ENCODE results near the gene DGKD. TPM values are rescaled to one million over a fixed set of nuclear protein-coding genes. Genes with fewer than 3 reads are reported as not detected.

The DGKD gene
- total and polyA plus RNA-seq, 10 of the 15 experiments (the other 5 are each of a cell fraction or from before 2014, with no cell fraction given): 2.7 to 81.9 (median 27.0) TPM

DNA sequence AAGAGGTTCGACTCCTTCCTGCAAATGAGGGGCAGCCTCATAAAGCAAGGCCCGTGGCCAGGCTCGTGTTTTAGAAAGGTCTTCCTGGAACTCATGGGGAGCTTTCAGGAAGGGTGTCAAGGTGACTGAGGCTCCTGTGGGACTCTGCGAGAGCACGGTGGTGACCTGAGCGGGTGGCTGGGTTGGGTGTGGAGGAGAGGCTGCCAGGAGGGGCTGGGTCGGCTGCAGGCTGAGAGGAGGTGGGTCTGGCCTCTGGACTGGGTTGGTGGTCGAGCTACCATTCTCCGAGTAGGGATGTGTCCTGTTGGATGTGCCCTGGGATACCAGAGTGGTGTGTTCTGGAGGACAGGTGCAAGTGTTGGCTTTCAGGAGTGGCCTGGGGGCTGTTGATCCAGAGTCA lies 86.4 kb downstream of the DGKD start:
- no peaks in the 10 kb centered on the region for H3K27me3 ChIP-seq (replicated peaks in 1 of 2; ENCODE audit: control insufficient read depth in 2 of 2, insufficient read depth in 2 of 2, low read length in 1 of 2)
- no peak for DNase-seq (ENCODE audit: low read depth, low spot score)
- intact Hi-C loops (cut with micrococcal nuclease; ENCODE audit: unreplicated experiment) (loop anchor here (10.0 kb wide), 1 partner anchor 126 kb away; no protein-coding TSS in a partner anchor), in situ Hi-C loops (cut with MboI) (no loop called here)
- WGBS (ENCODE audit: insufficient coverage, insufficient replicate concordance, low lambda C conversion rate, missing lambda C conversion rate): 83% methylated on average over 9 of the region's 9 CpGs
- TF ChIP-seq HCFC1 (IDR thresholded peaks at IDR 0.05; ENCODE audit: low read length): no peak
- TF ChIP-seq ZNF24 (IDR thresholded peaks at IDR 0.05): no peak
- 0 out of 2 replicates have a peak, but pooled peaks have one; percentile 12 for TF ChIP-seq POLR2A (IDR thresholded peaks at IDR 0.05; ENCODE audit: low read depth, low read length)
- TF ChIP-seq SREBF2 (IDR thresholded peaks at IDR 0.05; ENCODE audit: low read length): no peak
- TF ChIP-seq STAT3 (IDR thresholded peaks at IDR 0.05; ENCODE audit: low read depth, low read length): no peak
- TF ChIP-seq PAX8 (IDR thresholded peaks at IDR 0.05): no peak
- H3K36me3 ChIP-seq (ENCODE audit: control insufficient read depth in 2 of 2, insufficient read depth in 2 of 2, low read length in 1 of 2): peaks cover 31 to 34% of the 10 kb centered on the region in 2 experiments; a peak in 3 of 4 replicates
- H4K20me1 ChIP-seq (ENCODE audit: control insufficient read depth, insufficient read depth): no peaks in the 10 kb centered on the region
- no peak for FAIRE-seq
- ChIA-PET POLR2A (no interaction called here), CTCF (interaction anchor here (1.3 to 1.9 kb wide), 4 partner anchors 21 to 271 kb away, joined by 3 to 8 read pairs (median 4); no protein-coding TSS in a partner anchor), RAD21 (ENCODE audit: unreplicated experiment) (interaction anchor here (1.0 to 1.2 kb wide), 3 partner anchors 24 to 87 kb away, joined by 3 to 8 read pairs (median 5); no protein-coding TSS in a partner anchor), SMC1A (ENCODE audit: uncharacterized antibody, unreplicated experiment) (interaction anchor here (1.3 kb wide), 1 partner anchor 37 kb away, joined by 5 read pairs; no protein-coding TSS in a partner anchor)
- no peak overlapping the region for H3K27ac ChIP-seq (ENCODE audit: control insufficient read depth, insufficient read depth)
- no peak overlapping the region for H3K4me3 ChIP-seq
- no peaks in the 10 kb centered on the region for H3K9me3 ChIP-seq (replicated peaks; ENCODE audit: control insufficient read depth, insufficient read depth, low read length)
- no peak overlapping the region for H3K4me2 ChIP-seq (ENCODE audit: control insufficient read depth, insufficient read depth)
- H3K9ac ChIP-seq (ENCODE audit: control insufficient read depth, insufficient read depth, low read length): no peak overlapping the region
- no peak overlapping the region for H2AFZ ChIP-seq (ENCODE audit: control insufficient read depth, low read depth, low read length)
- H3K79me2 ChIP-seq (ENCODE audit: control insufficient read depth, insufficient read depth, low read length): no peaks in the 10 kb centered on the region
- no peak for ATAC-seq
- H3K4me1 ChIP-seq (ENCODE audit: control insufficient read depth, insufficient read depth, low read length): no peaks in the 10 kb centered on the region
- no TSS peak for BruUV-seq (replicated peaks)

DNA sequence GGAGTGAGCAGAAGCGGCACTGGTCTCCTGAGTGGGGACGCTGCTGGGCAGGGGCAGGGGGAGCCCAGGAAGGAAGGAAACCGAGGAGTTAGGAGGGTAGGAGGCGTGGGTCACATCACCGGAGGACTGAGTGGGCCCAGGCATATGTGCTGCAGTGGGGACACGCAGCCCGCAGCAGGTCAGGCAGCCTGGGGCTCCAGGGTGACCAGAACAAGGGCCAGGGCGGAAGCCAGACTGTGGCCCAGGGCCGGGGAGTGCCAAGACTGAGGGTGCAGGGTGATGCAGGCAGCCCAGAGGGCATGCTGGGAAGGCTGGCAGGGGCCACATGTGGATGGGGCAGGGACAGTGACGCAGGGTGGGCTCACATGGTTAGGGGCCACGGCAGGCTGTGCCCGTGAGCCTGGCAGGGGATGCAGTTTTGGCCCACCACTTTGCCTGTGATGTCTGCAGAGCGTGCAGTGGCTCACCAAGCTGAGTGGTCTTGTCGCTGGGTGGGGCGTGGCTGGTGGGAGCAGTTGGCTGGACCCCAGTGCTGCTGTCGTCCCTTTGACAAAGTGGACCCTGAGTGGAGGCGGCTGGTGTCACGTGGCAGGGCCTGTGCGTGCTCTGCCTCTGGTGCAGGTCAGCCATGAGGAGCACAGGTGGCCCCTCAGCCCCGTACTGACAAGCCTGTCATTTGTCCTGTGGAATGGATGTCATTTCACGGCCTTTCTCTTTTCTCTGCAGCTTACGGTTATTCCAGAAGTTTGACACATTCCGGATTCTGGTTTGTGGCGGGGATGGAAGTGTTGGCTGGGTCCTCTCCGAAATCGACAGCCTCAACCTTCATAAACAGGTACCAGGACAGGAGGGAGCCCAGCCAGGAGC lies 87.1 kb downstream of the DGKD start:
- FAIRE-seq: no peak
- H3K9ac ChIP-seq (ENCODE audit: control insufficient read depth, insufficient read depth, low read length): no peak overlapping the region
- no peak overlapping the region for H3K27ac ChIP-seq (ENCODE audit: control insufficient read depth, insufficient read depth)
- no peak overlapping the region for H3K4me3 ChIP-seq
- peaks cover 26 to 39% of the 10 kb centered on the region in 2 experiments for H3K36me3 ChIP-seq (ENCODE audit: control insufficient read depth in 2 of 2, insufficient read depth in 2 of 2, low read length in 1 of 2)
- H3K27me3 ChIP-seq (replicated peaks in 1 of 2; ENCODE audit: control insufficient read depth in 2 of 2, insufficient read depth in 2 of 2, low read length in 1 of 2): no peaks in the 10 kb centered on the region
- ChIA-PET CTCF (interaction anchor here (1.3 to 8.4 kb wide), 4 partner anchors 8 to 270 kb away, joined by 3 to 215 read pairs (median 46); no protein-coding TSS in a partner anchor), SMC1A (ENCODE audit: uncharacterized antibody, unreplicated experiment) (interaction anchor here (2.1 to 4.1 kb wide), 2 partner anchors 18 to 37 kb away, joined by 13 to 80 read pairs; no protein-coding TSS in a partner anchor), RAD21 (ENCODE audit: unreplicated experiment) (interaction anchor here (4.3 kb wide), 1 partner anchor 35 kb away, joined by 73 read pairs; no protein-coding TSS in a partner anchor), POLR2A (no interaction called here)
- no peak overlapping the region for H2AFZ ChIP-seq (ENCODE audit: control insufficient read depth, low read depth, low read length)
- no peaks in the 10 kb centered on the region for H3K4me1 ChIP-seq (ENCODE audit: control insufficient read depth, insufficient read depth, low read length)
- H3K9me3 ChIP-seq (replicated peaks; ENCODE audit: control insufficient read depth, insufficient read depth, low read length): no peaks in the 10 kb centered on the region
- in situ Hi-C loops (cut with MboI) (no loop called here), intact Hi-C loops (cut with micrococcal nuclease; ENCODE audit: unreplicated experiment) (loop anchor here (2.0 to 10.0 kb wide), 3 partner anchors 87 to 269 kb away; partner anchors contain the start of gene DGKD)
- no peaks in the 10 kb centered on the region for H4K20me1 ChIP-seq (ENCODE audit: control insufficient read depth, insufficient read depth)
- no peak for DNase-seq (ENCODE audit: low read depth, low spot score)
- H3K4me2 ChIP-seq (ENCODE audit: control insufficient read depth, insufficient read depth): no peak overlapping the region
- no TSS peak for BruUV-seq (replicated peaks)
- no peaks in the 10 kb centered on the region for H3K79me2 ChIP-seq (ENCODE audit: control insufficient read depth, insufficient read depth, low read length)
- 93% methylated on average over 25 of the region's 26 CpGs for WGBS (ENCODE audit: insufficient coverage, insufficient replicate concordance, low lambda C conversion rate, missing lambda C conversion rate)
- ATAC-seq: no peak
- TF ChIP-seq PML (IDR thresholded peaks at IDR 0.05; ENCODE audit: low read length) (no peak), ZNF384 (IDR thresholded peaks at IDR 0.05; ENCODE audit: borderline replicate concordance, low read depth, low read length) (no peak), STAT1 (conservative IDR thresholded peaks at IDR 0.05) (no peak), BHLHE40 (IDR thresholded peaks at IDR 0.05; ENCODE audit: borderline replicate concordance in 1 of 2, low read depth in 2 of 2, low read length in 1 of 2) (no peak), SUPT20H (IDR thresholded peaks at IDR 0.05; ENCODE audit: borderline replicate concordance, control insufficient read depth, low read depth, low read length) (no peak), SP1 (IDR thresholded peaks at IDR 0.05; ENCODE audit: low read depth, low read length) (no peak), SPI1 (IDR thresholded peaks at IDR 0.05; ENCODE audit: borderline replicate concordance, insufficient read depth, low read depth, low read length) (no peak), ZNF24 (IDR thresholded peaks at IDR 0.05) (no peak), IRF5 (IDR thresholded peaks at IDR 0.05; ENCODE audit: borderline replicate concordance) (no peak), E2F4 (IDR thresholded peaks at IDR 0.05; ENCODE audit: low read depth, low read length) (no peak)
